Measurements from ENCODE around the gene MON2.

- no peak for TF ChIP-seq GATA2 (IDR thresholded peaks at IDR 0.05; ENCODE audit: low read depth, low read length)
- TF ChIP-seq GATA3 (IDR thresholded peaks at IDR 0.05; ENCODE audit: low read depth, low read length): no peak
These were observed 40.5 kb upstream of the MON2 start for GRCh38 chr12:62426089-62426488.
